GM20000 (cell line): Measurements from ENCODE around the gene ASF1A.
A peak's percentile ranks its signal among the peaks of the same experiment; 100 is the strongest.

ENCODE experiments used
- DNase-seq: peaks from one replicate; pipeline ENCODE4 v3.0.0; 2012; ENCODE audit warnings: low spot score
- CTCF ChIP-seq: IDR thresholded peaks from 2 replicates; pipeline ENCODE4 v1.5.1; 2012; ENCODE audit warnings: mild to moderate bottlenecking, control low read depth; ENCODE audit errors: extremely low read depth, missing control alignments

ASF1A gene

GRCh38 chr6:118893807-118894424 is at the start of gene ASF1A:
Gene ASF1A (plus strand): TSS chr6:118894152. CDS start chr6:118894414, 262 bp downstream.
- peak; percentile 92 for DNase-seq
- peak; percentile 50 for TF ChIP-seq CTCF

- peak; percentile 48 for DNase-seq
- TF ChIP-seq CTCF, result no peak
Measured at GRCh38 chr6:118844915-118845314, 49.0 kb upstream of the ASF1A start.

- TF ChIP-seq CTCF, result no peak
- DNase-seq, result no peak
Measured at GRCh38 chr6:118853408-118853807, 40.5 kb upstream of the ASF1A start.

GRCh38 chr6:118856301-118856700 is 37.7 kb upstream of the ASF1A start:
- TF ChIP-seq CTCF, result no peak
- DNase-seq, result no peak

- DNase-seq, result no peak
- TF ChIP-seq CTCF, result no peak
Measured at GRCh38 chr6:118859517-118860064, 34.4 kb upstream of the ASF1A start.

- no peak for DNase-seq
- no peak for TF ChIP-seq CTCF
Measured at GRCh38 chr6:118860363-118860762, 33.6 kb upstream of the ASF1A start.

- TF ChIP-seq CTCF, result no peak
- no peak for DNase-seq
Measured at GRCh38 chr6:118860880-118861279, 33.1 kb upstream of the ASF1A start.
